Stimulated activated CD8-positive, alpha-beta memory T cell treated with anti-CD3 and anti-CD28 coated beads, Interleukin-7, amount 100 ng/mL, for 48 hours (primary cell): ENCODE measurements around the gene CAMTA2.

ENCODE experiments used
- DNase-seq, 2 donors: peaks; one replicate each; pipeline ENCODE4 v3.0.0-alpha.2; 2020; ENCODE audit warnings: low read depth in 1 of 2; ENCODE audit errors: extremely low read depth in 1 of 2

The CAMTA2 gene

DNA sequence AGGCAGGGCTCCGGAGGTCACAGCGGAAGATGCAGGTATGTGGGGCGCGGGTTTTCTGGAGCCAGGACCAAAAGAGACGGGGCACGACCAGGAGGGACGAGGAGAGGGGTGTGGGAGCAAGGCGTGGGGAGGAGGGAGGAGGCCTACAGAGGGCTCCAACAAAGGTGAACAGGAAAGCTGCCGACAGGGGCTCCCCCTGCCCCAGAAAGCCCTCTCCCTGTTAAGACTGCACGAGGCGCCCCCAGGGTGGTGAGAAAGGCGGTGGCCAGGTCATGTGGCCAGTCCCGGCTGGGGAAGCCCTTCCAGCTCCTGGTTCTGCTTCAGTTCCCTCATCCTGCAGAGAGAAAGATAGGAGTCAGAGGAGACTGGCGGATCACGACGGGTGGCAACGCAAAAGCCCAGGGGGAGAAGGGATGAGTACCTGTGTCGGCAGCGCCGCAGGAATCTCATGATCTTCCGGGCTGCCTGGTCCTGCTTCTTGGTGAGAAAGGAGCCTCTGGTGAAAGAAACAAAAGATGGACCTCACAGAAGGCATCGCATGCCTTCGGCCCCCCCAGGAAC, 18.9 kb downstream of the CAMTA2 start:
- peak; percentile 16 to 29 for DNase-seq

DNA sequence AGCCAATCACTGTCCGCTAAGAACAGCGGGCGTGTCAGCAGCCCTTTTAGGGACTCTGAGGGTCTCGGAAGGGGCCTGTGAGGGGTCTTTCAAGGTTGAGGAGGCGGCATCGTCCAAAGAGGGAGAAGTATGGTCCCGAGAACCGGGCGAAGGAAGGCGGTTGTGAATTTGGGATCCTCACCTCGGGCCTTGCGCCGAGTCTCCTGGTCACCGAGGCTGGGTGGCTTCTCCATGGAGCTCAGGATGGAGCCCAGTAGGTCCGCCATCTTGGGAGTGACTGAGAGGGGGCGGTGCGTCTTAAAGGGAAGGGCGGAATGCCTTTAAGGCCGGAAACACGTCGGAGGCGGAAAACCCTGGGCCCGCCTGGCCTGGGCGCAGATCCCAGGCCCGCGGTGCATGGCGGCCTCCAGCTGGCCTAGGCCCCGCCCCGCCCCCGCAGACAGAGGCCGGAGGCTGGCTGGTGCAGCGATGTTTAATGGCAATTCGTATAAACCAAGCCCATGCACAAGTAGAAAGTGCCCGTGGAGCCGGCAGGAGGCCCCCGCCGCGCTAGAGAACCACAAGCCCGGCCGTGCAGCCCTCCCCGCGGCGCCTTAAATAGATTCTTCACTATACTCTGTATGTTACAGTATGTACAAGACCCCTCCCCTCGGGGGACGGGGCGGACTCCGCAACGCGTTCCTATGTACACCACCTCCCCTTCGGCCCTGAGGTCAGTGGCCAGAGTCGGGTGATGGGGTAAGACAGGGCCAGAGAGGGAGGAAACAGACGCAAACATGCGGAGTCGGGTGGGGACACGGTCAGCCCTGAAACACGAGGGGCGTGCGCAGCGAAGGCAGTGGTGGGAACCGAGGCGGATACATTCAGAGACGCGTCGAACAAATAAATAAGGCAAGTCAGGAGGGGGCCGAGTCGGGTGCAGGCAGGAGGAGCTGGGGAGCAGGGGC, 19.7 kb downstream of the CAMTA2 start, which contains the start of gene SPAG7:
Gene SPAG7 (minus strand): TSS at position 279 of the 947 bp plus-strand sequence. CDS start 13 bp downstream, at position 266.
- peak; percentile 83 to 87 for DNase-seq

DNA sequence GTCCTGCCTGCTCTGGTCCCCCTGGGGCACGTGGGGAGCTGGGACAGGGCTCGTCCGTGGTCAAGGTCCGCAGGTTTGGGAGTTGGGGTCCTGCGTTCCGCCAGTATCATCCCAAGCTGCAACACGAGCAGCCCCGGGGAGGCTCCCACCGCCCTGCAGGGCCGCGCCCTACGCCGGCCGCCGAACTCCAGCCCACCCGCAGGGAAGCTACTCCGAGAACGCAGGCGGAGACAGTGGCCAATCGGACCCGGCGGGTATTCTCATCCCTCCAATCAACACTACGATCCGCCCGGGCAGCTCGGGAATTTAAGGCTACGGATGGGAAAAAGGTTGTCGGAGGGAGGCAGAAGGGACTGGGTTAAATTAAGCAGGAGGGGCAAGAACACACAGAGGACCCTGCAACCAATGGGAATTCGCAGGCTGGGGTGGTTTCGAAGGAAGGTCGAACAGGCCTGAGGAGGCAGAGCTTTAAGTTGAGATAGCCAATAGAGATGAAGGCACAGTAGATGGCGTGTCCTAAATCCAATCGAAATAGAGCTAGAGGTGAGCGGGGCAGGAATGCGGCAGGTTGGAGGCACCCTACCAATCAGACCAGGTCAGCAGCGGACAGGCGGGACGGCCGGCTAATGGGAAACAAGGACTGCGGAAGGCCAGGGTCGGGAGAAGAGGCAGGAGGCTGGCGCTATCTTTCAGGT, 20.5 kb downstream of the CAMTA2 start:
- peak; percentile 80 to 92 for DNase-seq

DNA sequence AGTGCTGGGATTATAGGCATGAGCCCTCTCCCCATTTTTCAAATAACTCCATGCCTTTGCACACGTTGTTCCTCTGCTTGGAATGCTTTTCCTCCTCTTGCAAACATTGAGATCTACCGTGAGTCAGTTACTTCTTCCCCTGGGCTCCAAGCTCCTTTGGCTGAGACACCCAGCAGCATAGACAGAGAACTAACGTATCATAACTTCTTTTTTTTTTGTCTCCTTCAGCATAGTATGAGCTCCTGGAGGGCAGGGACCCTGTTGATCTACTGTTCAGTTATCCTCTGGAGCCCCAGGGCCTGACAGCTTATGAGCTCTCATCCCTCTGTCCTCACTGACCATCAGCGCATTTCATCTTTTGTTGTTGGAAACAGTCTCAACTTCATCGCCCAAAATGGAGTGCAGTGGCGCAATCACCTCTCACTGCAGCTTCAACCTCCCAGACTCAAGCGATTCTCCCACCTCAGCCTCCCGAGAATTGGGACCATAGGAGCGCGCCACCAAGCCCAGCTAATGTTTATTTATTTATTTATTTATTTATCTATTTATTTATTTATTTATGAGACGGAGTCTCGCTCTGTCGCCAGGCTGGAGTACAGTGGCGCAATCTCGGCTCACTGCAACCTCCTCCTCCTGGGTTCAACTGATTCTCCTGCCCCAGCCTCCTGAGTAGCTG, 22.0 kb downstream of the CAMTA2 start:
- no peak for DNase-seq

DNA sequence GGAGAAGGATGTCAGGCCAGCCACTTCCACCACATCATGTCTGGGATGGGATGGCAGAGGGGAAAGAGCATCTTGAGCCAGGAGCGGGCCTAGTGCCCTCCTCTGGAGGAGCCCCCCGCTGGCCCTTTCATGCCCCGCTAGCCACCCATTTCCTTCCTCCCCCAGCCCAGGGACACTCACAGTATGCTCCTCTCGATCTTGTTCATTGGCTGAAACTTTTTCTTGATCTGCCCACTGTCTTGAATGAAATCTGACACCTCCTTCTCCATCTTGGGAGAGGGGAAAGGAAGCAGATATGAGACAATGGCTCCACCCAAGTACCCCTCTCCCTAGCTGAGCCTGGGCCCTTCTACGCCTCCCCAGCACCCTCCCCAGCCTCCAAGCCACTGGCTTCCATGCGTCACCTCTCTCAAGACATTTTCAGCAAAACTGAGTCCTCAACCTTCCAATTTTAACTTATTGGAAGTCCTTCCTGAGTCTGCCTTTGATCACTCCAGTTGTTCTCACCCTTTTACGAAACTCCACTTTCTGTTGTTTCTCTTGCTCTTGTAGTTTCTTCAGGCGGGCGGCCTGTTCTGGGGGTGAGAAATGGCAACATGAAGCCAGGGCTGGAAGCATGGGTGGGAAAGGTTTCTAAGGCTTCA, 27.1 kb downstream of the CAMTA2 start:
- no peak for DNase-seq

DNA sequence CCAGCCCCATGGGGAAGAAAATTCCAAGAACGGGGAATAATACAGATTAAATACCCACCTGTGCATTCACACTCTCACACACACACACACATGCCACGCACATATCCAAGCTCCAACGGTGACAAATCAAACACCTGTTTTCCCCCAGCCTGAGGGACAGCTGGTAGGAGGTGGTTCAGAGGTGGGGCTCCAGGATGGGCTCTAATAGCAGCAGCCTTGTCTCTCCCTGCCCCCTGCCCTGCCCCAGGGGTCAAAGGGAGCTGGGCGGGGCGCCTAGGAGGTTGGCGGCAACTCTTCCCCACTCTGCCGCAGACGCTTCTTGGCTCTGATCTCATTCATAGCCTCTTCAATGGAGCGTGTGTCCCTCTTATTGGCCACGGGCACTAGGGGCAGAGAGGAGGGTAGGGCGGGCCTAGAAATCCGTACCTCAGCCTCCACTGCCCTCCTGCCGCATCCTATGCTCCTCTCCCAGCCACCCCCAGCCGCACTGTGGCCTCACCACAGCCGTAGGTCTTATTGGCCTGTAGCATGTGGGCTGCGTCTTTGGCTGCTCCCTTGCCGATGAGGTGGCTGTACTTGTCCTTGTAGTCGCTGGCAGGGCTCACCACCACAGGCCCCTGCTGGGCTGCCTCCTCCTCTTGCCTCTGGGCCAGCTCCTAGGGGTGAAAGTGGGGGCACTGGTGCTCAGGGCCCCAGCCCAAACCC, 28.1 kb downstream of the CAMTA2 start:
- no peak for DNase-seq

DNA sequence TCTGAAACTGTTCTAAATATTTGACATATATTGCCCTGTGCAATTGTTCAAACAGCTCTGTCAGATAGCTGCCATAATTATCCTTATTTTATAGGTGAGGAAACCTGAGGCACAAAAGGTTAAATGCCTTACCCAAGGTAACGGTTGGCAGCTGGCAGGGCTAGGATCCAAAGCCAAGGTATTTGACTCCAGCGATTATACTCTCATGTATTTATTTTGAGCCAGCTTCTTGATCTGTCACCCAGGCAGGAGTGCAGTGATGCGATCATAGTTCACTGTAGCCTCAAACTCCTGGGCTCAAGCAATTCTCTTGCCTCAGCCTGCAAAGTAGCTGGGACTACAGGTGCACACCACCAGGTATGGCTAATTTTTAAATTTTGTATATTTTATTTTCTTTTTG, 29.4 kb downstream of the CAMTA2 start:
- DNase-seq: no peak

DNA sequence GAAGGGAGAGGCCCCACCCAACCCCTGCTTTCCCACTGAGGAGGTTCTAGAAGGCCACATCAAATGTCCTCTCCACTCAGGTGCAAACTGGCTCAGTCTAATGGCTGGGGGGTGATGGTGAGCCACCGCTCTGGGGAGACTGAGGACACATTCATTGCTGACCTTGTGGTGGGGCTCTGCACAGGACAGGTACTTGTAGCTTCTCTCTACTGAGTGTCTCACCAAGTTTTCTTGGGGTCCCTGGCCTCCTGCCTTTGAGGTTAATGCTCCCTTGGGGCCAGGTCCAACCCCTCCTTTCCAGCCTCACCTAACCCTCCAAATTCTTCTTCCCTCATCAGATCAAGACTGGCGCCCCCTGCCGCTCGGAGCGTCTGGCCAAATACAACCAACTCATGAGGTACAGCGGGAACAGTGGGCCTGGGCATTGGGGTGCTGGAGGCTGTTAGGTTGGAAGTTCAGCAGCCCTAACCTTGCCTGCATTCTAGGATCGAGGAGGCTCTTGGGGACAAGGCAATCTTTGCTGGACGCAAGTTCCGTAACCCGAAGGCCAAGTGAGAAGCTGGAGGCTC, 30.9 kb downstream of the CAMTA2 start:
- DNase-seq: no peak

DNA sequence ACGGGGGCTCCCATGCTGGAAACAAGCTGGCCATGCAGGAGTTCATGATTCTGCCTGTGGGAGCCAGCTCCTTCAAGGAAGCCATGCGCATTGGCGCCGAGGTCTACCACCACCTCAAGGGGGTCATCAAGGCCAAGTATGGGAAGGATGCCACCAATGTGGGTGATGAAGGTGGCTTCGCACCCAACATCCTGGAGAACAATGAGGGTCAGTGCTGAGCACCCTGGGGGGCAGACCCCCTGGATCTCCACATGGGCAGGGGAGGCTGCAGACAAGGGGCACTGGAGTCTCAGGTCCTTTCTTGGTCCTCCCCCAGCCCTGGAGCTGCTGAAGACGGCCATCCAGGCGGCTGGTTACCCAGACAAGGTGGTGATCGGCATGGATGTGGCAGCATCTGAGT, 32.4 kb downstream of the CAMTA2 start:
- DNase-seq: no peak

DNA sequence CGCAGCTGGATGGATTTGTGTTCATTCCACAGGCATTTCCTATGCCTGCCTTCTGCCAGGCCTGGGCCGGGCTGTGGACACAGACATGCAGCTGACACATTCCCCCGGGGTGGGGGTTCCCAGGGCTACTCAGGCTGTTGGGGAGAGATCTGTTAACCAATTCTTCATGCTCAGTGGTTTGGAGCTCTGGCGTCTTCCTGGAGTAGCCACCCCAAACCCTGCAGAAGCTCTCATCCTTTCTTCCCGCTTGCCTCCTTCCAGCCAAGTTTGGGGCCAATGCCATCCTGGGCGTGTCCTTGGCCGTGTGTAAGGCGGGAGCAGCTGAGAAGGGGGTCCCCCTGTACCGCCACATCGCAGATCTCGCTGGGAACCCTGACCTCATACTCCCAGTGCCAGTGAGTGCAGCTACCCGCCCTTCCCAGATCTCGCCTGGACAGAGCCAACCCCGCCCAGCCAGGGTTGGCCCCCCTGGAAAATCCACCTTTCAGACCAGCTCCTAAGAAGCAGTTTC, 34.0 kb downstream of the CAMTA2 start:
- DNase-seq: no peak

DNA sequence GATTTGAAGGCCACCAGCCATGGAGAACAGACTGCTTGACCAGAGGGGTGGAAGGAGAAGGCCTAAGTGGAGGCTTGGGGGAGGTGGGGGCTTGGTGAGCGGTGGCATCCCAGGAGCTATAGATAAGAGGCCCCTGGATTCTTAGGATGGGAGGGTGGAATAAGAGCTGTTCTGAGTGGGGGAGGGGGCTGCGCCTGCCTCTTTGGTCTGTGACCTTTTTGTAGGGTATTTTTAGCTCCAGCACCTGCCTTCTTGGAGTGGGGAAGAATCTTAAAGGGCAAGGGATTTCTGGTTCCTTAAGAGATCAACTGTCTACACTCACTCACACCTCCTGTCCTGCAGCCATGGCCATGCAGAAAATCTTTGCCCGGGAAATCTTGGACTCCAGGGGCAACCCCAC, 36.0 kb downstream of the CAMTA2 start:
- DNase-seq: no peak

DNA sequence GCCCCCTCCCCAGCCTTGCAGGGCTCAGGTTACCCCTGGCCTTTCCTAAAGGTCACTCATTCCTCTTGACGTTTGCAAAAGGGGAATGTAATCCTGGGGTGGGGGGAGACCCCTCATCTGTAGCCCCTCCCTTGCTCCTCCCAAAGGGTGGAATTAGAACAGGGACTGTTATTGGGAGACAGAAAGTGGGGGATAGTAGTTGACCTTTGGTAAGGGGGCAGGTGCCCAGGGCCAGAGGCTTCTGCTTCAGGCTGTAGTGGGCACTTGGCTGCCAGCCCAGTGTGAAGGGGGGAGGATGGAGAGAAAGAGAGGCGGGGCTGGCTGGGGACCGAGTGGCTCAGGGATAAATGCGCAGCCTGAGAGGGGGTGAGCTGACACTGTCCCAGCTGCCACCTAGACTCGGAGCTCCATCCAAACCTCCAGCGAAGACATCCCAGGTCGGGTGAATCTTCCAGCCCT, 36.7 kb downstream of the CAMTA2 start, which contains the start of gene ENO3:
Gene ENO3 (plus strand): TSS at position 374 of the 459 bp plus-strand sequence. CDS start 711 bp downstream, outside the sequence.
- DNase-seq: no peak

DNA sequence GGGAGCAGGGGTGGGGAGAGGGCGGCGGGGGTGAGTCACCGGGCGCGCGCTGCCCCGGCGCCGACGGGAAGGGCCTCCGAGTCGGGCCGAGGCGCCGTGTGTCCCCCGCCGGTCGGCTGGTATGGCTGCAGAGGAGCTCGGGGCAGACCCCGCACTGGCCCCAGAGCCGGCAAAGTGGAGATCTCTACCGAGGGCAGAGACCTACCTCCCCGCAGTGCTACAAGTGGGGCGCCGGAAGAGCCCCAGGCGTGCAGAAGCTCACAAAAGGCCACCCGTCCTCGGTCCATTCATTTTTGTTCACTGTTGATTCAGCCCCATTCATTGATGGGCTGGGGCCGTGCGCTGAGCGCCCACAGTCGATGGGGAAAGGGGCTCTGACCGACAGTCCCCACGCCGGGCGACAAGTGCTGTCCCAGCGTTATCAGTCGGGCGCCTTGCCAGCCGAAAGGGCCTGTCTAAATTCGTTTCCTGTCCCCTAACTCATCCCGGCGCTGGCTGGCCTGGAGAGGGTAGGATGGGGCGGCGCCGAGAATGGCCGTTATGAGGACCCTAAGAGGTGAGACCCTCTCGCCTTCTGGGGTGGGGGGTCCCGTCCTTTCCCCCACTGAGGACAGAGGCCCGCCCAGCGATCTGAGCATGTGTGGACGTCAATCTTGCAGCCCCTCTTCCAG, 37.3 kb downstream of the CAMTA2 start:
- DNase-seq: no peak

DNA sequence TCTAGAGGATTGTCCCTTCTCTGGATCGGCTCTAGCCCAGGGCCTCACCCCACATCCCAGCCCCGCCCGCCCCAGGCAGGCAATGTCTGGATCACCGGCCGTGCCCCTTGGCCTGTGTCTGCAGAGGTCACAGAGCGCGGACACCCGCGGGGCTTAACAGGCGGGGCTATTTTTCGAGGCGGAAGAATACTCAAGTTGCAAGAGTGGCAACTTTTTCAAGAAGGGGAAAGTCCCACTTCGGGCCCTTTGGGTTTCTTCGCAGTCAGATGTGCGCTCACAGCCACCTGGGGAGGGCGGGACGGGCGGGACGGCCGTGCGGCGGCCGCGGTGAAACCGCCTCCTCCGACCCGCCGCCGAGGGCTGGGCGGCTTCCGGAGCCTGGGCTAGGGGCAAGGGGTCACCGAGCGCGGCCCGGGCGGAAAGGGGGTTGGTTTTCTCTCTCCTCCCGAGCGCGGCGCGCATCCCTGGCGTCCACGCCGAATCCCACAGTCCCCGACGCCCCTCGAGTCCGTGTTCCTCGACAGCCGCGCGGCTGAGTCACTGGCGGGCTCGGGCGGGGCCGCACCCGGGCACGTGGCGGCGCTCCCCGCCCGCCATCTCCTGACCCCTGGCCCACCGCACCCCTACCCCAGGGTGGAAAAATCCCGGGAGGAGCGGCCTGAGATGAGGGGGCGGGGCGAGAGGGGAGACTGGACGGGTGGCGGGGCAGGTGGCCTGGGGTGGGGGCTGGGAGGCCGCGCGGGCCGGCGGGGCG, 38.0 kb downstream of the CAMTA2 start:
- peak in 1 of 2 donors; percentile 60 for DNase-seq

DNA sequence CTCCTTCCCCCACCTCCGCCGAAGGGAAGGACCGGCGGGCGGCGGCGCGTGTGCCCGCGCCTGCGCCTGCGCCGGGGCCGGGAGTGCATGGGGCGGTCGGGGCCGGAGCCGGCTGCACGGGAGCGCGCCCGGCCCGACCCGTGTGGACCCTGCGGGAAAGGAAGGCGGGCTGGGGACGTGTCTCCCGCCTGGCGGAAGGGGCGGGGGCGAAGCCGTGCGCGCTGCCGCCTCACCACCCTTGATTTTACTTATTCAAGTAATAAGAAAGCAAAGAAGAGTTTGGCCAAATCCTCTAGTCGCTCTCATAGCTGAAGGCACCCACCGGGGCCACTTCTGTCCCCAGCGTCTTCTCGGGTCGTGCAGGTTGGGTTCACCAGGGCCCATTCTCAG, 38.5 kb downstream of the CAMTA2 start:
- peak in 1 of 2 donors; percentile 64 for DNase-seq

DNA sequence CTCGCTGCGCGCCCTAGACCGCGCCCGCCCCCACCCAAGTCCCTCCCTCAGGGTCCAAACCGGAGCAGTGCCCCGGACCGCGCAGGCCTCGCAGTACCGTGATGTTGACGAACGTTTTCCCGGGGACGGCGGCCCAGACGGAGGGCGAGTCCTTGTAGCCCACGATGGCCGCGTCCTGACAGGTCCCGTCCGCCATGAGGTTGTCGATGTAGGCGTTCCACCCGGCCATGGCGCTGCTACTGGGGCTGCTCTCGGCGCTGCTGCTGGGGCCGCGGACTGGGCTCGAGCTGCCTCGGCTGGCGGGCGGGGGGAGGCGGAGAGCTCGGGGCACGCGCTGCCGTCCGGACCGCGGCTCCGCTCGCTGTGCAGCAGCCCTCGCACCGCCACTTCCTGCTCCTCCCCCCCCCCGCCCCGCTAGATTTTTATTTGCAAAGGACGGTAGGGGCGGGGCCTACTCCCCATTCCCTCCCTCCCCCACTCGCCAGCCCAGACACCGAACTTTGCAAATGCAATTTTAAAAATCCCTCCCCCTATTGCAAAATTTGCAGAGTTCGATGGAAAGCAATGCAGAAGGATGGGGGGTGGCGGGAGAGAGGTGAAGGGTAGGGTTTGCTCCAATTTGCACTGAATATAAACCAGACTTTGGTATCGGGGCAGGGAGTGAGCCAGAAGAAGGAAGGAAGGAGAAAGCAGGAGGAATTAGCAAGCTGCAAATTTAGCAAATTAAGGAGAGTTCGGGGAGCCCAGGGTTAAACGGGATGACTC, 39.1 kb downstream of the CAMTA2 start, which contains the start of gene PFN1:
Gene PFN1 (minus strand): TSS at position 365 of the 765 bp plus-strand sequence. CDS start 136 bp downstream, at position 229.
- peak; percentile 77 to 87 for DNase-seq
